Smooth muscle cell of the umbilical artery (primary cell): ENCODE data around the gene ZBTB7A. TPM values are rescaled to one million over a fixed set of nuclear protein-coding genes. Genes with fewer than 3 reads are reported as not detected.

ENCODE experiments used
- total RNA-seq: library from RNA; depleted of rRNA; stranded (reverse); fragments of >200 nt; gene quantifications from 2 replicates; pipeline ENCODE4 v1.2.3, GENCODE V29; 2014

ZBTB7A gene
- total RNA-seq, result 21.1 and 36.2 TPM in 2 replicates

GRCh38 chr19:4066682-4067395 lies at the start of gene ZBTB7A:
ZBTB7A (minus strand) TSS chr19:4066899; CDS start chr19:4055232, 11,667 bp downstream.

GRCh38 chr19:4007021-4007835 lies 59.5 kb downstream of the ZBTB7A start, which contains the start of gene PIAS4:
PIAS4 (plus strand) TSS chr19:4007736; CDS start chr19:4007761, 25 bp downstream.

Other genes starting within 250 kb of the ZBTB7A start
- not detected in 2 replicates for gene ZFR2, start 197.9 kb downstream of the ZBTB7A start, total RNA-seq
- gene ATCAY, start 186.2 kb downstream of the ZBTB7A start, total RNA-seq, result not detected in 2 replicates
- not detected in 2 replicates for gene NMRK2, start 133.8 kb downstream of the ZBTB7A start, total RNA-seq
- gene DAPK3, start 95.8 kb downstream of the ZBTB7A start, total RNA-seq, result 169 and 182 TPM in 2 replicates
- gene EEF2, start 81.4 kb downstream of the ZBTB7A start, total RNA-seq, result 3,552 and 3,788 TPM in 2 replicates
- gene PIAS4, start 59.2 kb downstream of the ZBTB7A start, total RNA-seq, result 8.3 and 12.3 TPM in 2 replicates
- 111 and 139 TPM in 2 replicates for gene MAP2K2, start 57.2 kb upstream of the ZBTB7A start, total RNA-seq
- gene CREB3L3, start 86.7 kb upstream of the ZBTB7A start, total RNA-seq, result not detected in 2 replicates
- 13.4 and 24.6 TPM in 2 replicates for gene SIRT6, start 115.7 kb upstream of the ZBTB7A start, total RNA-seq
- 2.1 and 2.9 TPM in 2 replicates for gene ANKRD24, start 115.8 kb upstream of the ZBTB7A start, total RNA-seq
- 0.28 and 0.30 TPM in 2 replicates for gene EBI3, start 162.6 kb upstream of the ZBTB7A start, total RNA-seq
- gene YJU2, start 180.2 kb upstream of the ZBTB7A start, total RNA-seq, result 8.0 and 12.1 TPM in 2 replicates
- gene SHD, start 212.4 kb upstream of the ZBTB7A start, total RNA-seq, result not detected in 2 replicates
- not detected in 2 replicates for gene TMIGD2, start 235.5 kb upstream of the ZBTB7A start, total RNA-seq
- gene FSD1, start 237.7 kb upstream of the ZBTB7A start, total RNA-seq, result 16.9 and 23.8 TPM in 2 replicates